Keratinocyte (primary cell): ENCODE results near the gene IL15RA. TPM values are rescaled to one million over a fixed set of nuclear protein-coding genes. Genes with fewer than 3 reads are reported as not detected.
"Not testable (repeated sequence)": the region's sequence is repeated elsewhere in the genome, so short reads cannot be mapped to it uniquely, and the experiment has no call there.

Experiments
- DNase-seq: peaks from one replicate; pipeline ENCODE4 v3.0.0-alpha.2; 2011; ENCODE audit warnings: low read depth, missing footprints, low spot score
- FAIRE-seq: peaks from 2 replicates; lab custom pipeline; 2011; peaks lifted over from hg19 to GRCh38; lab: Jason Lieb, UNC
- H2AFZ ChIP-seq: 2 replicates; pipeline ENCODE4 v1.6.0; 2012; ENCODE audit warnings: low read length, control low read depth, inconsistent platforms; ENCODE audit not compliant: control insufficient read depth
- H3K27ac ChIP-seq: 2 replicates; pipeline ENCODE4 v1.5.1; 2011; ENCODE audit warnings: low read length; ENCODE audit not compliant: control insufficient read depth, insufficient read depth
- H3K27me3 ChIP-seq: 3 replicates; pipeline ENCODE4 v1.6.0; 2011; ENCODE audit warnings: low read length; ENCODE audit not compliant: control insufficient read depth, insufficient read depth; ENCODE audit errors: extremely low read depth
- H3K36me3 ChIP-seq, 2 experiments: 2 replicates in 1 of 2; 3 replicates in 1 of 2; pipeline ENCODE4 v1.5.1; 2011; ENCODE audit warnings: low read length in 2 of 2, mild to moderate bottlenecking in 1 of 2; ENCODE audit not compliant: control insufficient read depth in 2 of 2, insufficient read depth in 2 of 2; ENCODE audit errors: extremely low read depth in 1 of 2
- H3K4me1 ChIP-seq: 3 replicates; pipeline ENCODE4 v1.5.1; 2011; ENCODE audit warnings: low read length; ENCODE audit not compliant: control insufficient read depth, insufficient read depth; ENCODE audit errors: extremely low read depth
- H3K4me2 ChIP-seq: 3 replicates; pipeline ENCODE4 v1.6.0; 2011; ENCODE audit warnings: low read depth, low read length; ENCODE audit not compliant: control insufficient read depth, insufficient read depth; ENCODE audit errors: extremely low read depth
- H3K4me3 ChIP-seq, 3 experiments: fragments of 200-600 bp in 1 of 3; sonication (generic) in 1 of 3; 2 replicates in 2 of 3; 3 replicates in 1 of 3; pipeline ENCODE4 v1.5.1; 2011 to 2016; ENCODE audit warnings: low read length in 3 of 3, mild to moderate bottlenecking in 3 of 3, control low read depth in 2 of 3, inconsistent platforms in 1 of 3, low read depth in 1 of 3, mixed read lengths in 1 of 3, mixed run types in 1 of 3, moderate library complexity in 1 of 3; ENCODE audit not compliant: control insufficient read depth in 2 of 3, insufficient read depth in 2 of 3; ENCODE audit errors: extremely low read depth in 1 of 3
- H3K79me2 ChIP-seq: 2 replicates; pipeline ENCODE4 v1.6.0; 2012; ENCODE audit warnings: low read length; ENCODE audit not compliant: control insufficient read depth, insufficient read depth
- H3K9ac ChIP-seq: 3 replicates; pipeline ENCODE4 v1.6.0; 2011; ENCODE audit warnings: low read length; ENCODE audit not compliant: control insufficient read depth, insufficient read depth; ENCODE audit errors: extremely low read depth
- H3K9me1 ChIP-seq: 3 replicates; pipeline ENCODE4 v1.6.0; 2011; ENCODE audit warnings: low read length; ENCODE audit not compliant: control insufficient read depth, insufficient read depth; ENCODE audit errors: extremely low read depth
- H3K9me3 ChIP-seq: 2 replicates; pipeline ENCODE4 v1.5.1; 2012; ENCODE audit warnings: low read depth, low read length; ENCODE audit not compliant: control insufficient read depth
- H4K20me1 ChIP-seq: 3 replicates; pipeline ENCODE4 v1.6.0; 2011; ENCODE audit warnings: low read length; ENCODE audit not compliant: control insufficient read depth, insufficient read depth; ENCODE audit errors: extremely low read depth
- CTCF ChIP-seq, 3 experiments: IDR thresholded peaks in 1 of 3; conservative IDR thresholded peaks in 1 of 3; optimal IDR thresholded peaks in 1 of 3; 2 replicates in 2 of 3; 3 replicates in 1 of 3; pipeline versions ENCODE3 to v1.5.1; 2011; ENCODE audit warnings: low read length in 3 of 3, mild to moderate bottlenecking in 3 of 3, moderate library complexity in 2 of 3, control low read depth in 1 of 3, inconsistent platforms in 1 of 3; ENCODE audit not compliant: insufficient read depth in 2 of 3; ENCODE audit errors: extremely low read depth in 1 of 3
- EZH2 ChIP-seq: IDR thresholded peaks from one replicate; pipeline ENCODE4 v1.6.1; 2012; ENCODE audit warnings: inconsistent platforms, mild to moderate bottlenecking, low read length, moderate library complexity
- dilution Hi-C: fragments of 300-500 bp; cut with MboI; formaldehyde crosslinking; loops from one replicate; pipeline ENCODE4 v1.7.0; 2020; ENCODE audit warnings: low sequenced_read_pairs; ENCODE audit not compliant: extremely low pct_ligation_motif_present
- polyA plus RNA-seq, 5 experiments: library from polyadenylated mRNA; depleted of rRNA in 3 of 5; stranded (reverse) in 3 of 5; stranded (forward) in 1 of 5; unstranded in 1 of 5; fragments of >200 nt; gene quantifications; 1 replicate in 1 of 5; 2 replicates in 3 of 5; 3 replicates in 1 of 5; pipeline versions ENCODE4 v1.2.1 to v1.2.3, GENCODE V29; 2011 to 2012; ENCODE audit warnings: missing spikeins in 2 of 5, low read depth in 1 of 5, low replicate concordance in 1 of 5

The IL15RA gene
- polyA plus RNA-seq, 1 donor (not counting 4 experiments of a cell fraction or from before 2014, with no cell fraction given), result 3.8 TPM

GRCh38 chr10:5947471-5948207, 29.7 kb downstream of the IL15RA start:
- Histone ChIP-seq H3K27me3 (no peaks in the 10 kb centered on the region), H3K36me3 (no peaks in the 10 kb centered on the region), H4K20me1 (no peaks in the 10 kb centered on the region), H3K4me2 (no peak overlapping the region), H3K9ac (no peak overlapping the region), H2AFZ (no peak overlapping the region), H3K9me3 (no peaks in the 10 kb centered on the region), H3K27ac (no peak overlapping the region), H3K4me1 (peaks cover 42% of the 10 kb centered on the region), H3K4me3 (no peak overlapping the region), H3K79me2 (no peaks in the 10 kb centered on the region), H3K9me1 (no peaks in the 10 kb centered on the region)
- FAIRE-seq (no peak), DNase-seq (no peak)
- dilution Hi-C loops, result no loop called here
- TF ChIP-seq EZH2 (no peak), CTCF (optimal IDR thresholded peaks at IDR 0.05 in 1 of 3, IDR thresholded peaks at IDR 0.05 in 1 of 3, conservative IDR thresholded peaks at IDR 0.05 in 1 of 3; ENCODE audit: extremely low read depth in 1 of 3, insufficient read depth in 2 of 3, low read length in 3 of 3) (no peak)

GRCh38 chr10:5946786-5947185, 30.6 kb downstream of the IL15RA start:
- no peak for FAIRE-seq
- Histone ChIP-seq H3K27me3 (no peaks in the 10 kb centered on the region), H3K9ac (no peak overlapping the region)

GRCh38 chr10:5946419-5946775, 30.9 kb downstream of the IL15RA start:
- H4K20me1 ChIP-seq, H3K9me3 ChIP-seq, H3K36me3 ChIP-seq, H3K27me3 ChIP-seq, H3K79me2 ChIP-seq, H2AFZ ChIP-seq, FAIRE-seq, H3K9me1 ChIP-seq, H3K4me2 ChIP-seq, H3K9ac ChIP-seq, DNase-seq, dilution Hi-C loops, H3K4me3 ChIP-seq, H3K27ac ChIP-seq: not testable (repeated sequence)
- H3K4me1 ChIP-seq, result peaks cover 47% of the 10 kb centered on the region

More at GRCh38 chr10:5946786-5947185, 30.6 kb downstream of the IL15RA start:
- H3K27ac ChIP-seq, result no peak overlapping the region
- H2AFZ ChIP-seq, result no peak overlapping the region
- H3K79me2 ChIP-seq, result no peaks in the 10 kb centered on the region
- no peaks in the 10 kb centered on the region for H4K20me1 ChIP-seq
- no peaks in the 10 kb centered on the region for H3K36me3 ChIP-seq
- no peaks in the 10 kb centered on the region for H3K9me3 ChIP-seq
- TF ChIP-seq EZH2 (no peak), CTCF (optimal IDR thresholded peaks at IDR 0.05 in 1 of 3, IDR thresholded peaks at IDR 0.05 in 1 of 3, conservative IDR thresholded peaks at IDR 0.05 in 1 of 3; ENCODE audit: extremely low read depth in 1 of 3, insufficient read depth in 2 of 3, low read length in 3 of 3) (no peak)
- H3K4me2 ChIP-seq, result no peak overlapping the region
- DNase-seq, result no peak
- dilution Hi-C loops, result no loop called here
- no peak overlapping the region for H3K4me3 ChIP-seq
- no peaks in the 10 kb centered on the region for H3K9me1 ChIP-seq
- H3K4me1 ChIP-seq, result peaks cover 47% of the 10 kb centered on the region
